ENCODE measurements around the gene CPN1. TPM values are rescaled to one million over a fixed set of nuclear protein-coding genes. Genes with fewer than 3 reads are reported as not detected.

The CPN1 gene
- total RNA-seq, 1 experiment from 2014 or later = not detected

DNA sequence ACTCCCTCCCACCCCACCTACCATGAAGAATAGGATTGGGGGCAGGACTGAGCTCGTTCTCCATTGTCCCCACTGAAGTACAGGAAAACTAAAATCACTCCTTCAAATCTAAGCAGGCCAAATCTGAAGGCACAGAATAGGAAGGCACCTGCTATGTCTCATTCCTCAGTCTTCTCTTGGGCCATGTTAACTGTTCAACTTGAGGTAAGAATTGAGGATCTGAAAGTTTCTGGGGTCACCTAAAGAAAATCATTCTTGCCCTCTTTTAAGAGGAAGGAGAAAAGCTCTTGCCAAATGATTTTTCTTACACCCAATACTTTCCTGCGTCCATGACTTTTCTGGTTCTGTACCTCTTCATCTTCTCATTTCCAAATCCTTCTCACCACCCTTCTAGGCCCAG lies 4.9 kb downstream of the CPN1 start:
- DNase-seq (ENCODE audit: low read depth) = no peak

DNA sequence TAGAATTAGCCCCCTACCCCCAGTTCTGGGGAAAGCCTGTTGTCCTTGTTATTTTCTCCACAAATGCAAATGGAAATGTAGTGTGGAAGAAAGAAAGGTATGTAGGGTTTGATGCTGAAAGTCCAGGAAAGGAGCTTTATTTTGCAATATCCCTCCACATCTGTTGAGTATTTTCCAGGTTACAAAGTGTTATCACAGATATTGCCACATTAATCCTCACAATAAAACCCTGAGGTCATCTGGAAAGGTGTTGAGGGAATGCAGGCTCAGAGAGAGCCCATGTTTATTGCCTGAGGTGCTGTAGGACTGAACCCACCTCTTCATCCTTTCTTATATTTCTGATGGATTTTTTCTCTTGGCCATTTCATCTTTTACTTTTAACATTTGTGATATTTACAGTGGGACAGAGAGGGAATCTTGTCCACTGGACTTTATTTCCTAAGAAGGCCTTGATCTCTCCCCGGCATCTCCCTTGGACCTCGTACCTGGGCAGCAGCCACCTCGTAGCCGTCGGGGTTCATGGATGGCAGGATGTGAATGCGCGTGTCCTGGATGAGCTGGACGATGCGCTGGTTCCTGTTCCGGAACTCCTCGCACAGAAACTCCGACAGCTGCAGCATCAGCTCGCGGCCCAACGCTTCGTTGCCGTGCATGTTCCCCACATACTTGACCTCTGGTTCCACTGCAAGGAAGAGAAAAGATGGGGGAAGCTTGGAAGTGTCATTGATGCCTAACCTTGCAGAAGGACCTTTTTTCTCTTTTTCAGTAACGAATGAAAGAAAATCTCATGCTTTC lies 6.0 kb downstream of the CPN1 start:
- no peak for DNase-seq (ENCODE audit: low read depth)

DNA sequence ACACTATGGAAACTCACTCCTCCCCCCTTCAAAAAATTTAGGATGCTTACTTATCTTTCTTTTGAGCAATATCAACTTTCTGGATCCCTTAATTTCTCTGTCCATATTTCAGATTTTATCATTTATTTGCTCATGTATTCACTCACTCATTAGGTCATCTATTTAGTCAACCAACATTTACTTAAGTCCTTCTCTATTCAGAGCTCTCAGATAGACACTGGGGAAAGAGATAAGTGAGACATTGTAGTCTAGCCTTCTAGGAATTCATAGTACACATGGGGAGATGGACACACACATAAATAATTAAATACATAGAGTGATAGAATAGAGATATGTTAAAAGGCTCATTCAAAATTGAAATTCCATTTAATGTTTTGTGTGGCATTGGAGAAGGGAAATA lies 9.2 kb downstream of the CPN1 start:
- DNase-seq (ENCODE audit: low read depth) = no peak

DNA sequence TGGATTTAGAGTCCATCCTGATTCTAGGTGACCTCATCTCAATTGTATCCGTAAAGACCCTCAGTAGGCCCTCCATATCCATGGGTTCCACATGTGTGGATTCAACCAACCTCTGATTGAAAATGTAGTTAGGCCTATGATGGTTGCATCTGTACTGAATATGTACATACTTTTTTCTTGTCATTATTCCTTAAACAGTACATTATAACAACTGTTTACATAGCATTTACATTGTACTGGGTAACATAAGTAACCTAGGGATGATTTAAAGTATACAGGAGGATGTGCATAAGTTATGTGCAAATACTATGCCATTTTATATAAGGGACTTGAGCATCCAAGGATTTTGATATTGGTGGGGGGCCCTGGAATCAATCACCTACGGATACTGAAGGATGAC lies 10.1 kb downstream of the CPN1 start:
- no peak for DNase-seq (ENCODE audit: low read depth)

DNA sequence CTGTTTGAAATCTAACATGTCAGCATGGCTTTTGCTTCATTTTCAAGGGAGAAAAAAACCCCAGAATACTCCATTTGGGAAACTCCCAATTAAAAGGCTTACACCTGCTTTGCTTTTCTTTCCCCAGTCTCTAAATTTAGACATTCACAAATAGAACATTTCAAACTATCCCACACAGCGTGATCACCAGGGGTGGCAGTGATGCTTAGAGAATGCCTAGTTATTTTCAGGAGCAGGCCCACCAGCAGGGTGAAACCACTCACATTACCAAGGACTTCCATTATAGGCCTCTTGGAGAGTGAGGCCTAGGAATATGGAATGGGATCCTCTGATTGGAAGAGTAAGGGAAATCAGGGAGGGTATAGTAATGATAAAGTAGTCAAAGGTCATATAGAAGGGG lies 14.2 kb downstream of the CPN1 start:
- no peak for DNase-seq (ENCODE audit: low read depth)

DNA sequence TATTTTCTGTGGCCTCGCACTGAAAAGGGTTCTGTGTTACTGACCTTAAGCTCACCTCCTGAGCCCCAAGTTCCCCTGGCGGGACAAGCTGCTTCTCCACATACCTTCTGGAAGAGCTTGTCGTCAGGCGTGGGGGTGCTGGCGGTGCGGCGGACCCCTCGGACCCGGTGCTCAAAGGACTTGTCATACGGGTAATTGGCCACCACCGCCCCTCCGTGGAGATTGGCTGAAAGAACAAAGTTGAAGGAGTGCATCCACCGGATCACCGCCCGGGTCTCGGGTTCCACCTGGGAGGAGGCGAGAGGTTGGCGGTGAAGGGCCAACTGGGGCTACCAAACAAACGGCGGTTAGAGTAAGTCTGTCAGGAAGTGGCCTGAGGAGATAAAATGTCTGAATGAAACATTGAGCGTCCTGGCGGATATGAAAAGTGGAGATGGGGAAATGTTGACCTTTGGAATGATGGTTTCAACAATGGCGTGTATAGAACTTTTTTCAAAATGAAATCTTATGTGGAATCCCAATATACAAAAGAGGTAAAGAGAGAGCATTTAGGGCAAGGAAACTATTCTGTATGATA lies 16.5 kb downstream of the CPN1 start:
- DNase-seq (ENCODE audit: low read depth) = no peak

- DNase-seq (ENCODE audit: low read depth) = no peak
Observed at GRCh38 chr10:100061401-100061800, 20.3 kb downstream of the CPN1 start.

DNA sequence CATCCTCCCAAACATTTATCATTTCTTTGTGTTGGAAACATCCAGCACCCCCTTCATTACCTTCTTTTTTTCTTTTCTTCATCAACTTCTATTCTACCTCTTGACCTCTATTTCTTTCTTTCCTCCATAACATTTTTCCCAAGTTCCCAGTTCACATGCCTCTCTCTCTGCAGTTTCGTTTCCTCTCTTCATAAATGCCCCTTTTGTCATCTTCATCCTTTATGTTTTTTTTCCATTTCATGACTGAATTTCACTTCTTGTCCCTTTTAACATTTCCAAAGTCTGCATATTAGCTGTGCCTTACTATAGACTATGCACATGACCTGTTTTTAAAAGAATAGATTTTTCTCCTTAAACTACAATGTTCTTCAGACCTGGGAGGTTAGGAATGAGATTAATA lies 23.7 kb downstream of the CPN1 start:
- DNase-seq (ENCODE audit: low read depth) = no peak

- DNase-seq (ENCODE audit: low read depth) = no peak
Observed at GRCh38 chr10:100053686-100054460, 27.8 kb downstream of the CPN1 start.

DNA sequence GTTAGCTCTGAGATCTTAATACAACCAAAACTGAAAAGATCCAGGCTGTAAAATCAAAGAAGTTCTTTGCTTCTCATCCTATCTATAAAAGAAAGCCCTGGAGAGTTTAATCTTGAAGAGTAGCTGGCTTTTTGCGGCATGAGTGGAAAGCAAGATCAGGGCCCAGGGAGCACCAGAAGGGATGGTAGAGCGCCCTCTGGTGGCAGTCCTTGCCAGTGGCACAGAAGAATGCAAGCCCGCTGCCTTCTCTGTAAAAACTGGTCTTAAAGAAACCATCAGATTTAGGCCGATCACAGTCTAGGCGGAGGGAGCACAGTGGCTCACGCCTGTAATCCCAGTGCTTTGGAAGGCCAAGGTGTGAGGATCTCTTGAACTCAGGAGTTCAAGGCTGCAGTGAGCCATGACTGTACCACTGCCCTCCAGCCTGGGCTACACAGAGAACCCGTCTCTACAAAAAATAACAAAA lies 35.6 kb downstream of the CPN1 start:
- DNase-seq (ENCODE audit: low read depth) = peak; percentile 81

- no peak for DNase-seq (ENCODE audit: low read depth)
Observed at GRCh38 chr10:100045592-100045991, 36.1 kb downstream of the CPN1 start.

- DNase-seq (ENCODE audit: low read depth) = peak; percentile 63
Observed at GRCh38 chr10:100043796-100044195, 37.9 kb downstream of the CPN1 start.

GRCh38 chr10:100043344-100043743 lies 38.3 kb downstream of the CPN1 start:
- peak; percentile 74 for DNase-seq (ENCODE audit: low read depth)

DNA sequence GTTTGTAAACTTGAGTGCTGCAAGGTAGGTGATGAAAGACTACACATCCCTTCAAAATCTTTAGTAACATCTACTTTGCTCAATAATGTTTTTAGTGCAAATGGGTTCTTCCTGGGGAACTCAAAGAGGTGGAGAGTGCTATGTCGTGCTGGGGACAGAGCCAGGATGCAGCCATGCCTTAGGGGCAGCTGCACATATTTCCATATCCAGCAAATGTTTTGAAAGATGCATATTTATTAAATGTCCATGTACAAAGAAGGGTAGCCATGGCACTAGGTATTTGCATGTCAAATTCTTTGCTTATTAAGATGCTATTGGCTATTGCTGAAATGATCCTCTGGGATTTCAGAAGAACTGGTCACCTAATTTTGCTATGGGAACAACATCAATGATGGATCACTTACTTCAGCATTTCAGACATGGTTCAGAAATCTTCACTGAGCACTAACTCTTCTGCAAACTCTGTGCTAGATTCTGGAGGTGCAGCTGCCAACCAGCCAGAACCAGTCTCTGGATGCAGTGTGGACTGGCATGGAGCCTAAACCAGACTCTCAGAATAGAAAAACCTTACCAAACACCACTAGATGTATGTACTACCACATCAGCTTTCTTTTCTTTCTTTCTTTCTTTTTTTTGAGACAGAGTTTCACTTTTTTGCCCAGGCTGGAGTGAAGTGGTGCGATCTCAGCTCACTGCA lies 40.2 kb downstream of the CPN1 start:
- no peak for DNase-seq (ENCODE audit: low read depth)

- peak; percentile 10 for DNase-seq (ENCODE audit: low read depth)
Observed at GRCh38 chr10:100038561-100039071, 43.1 kb downstream of the CPN1 start.

- peak; percentile 7 for DNase-seq (ENCODE audit: low read depth)
Observed at GRCh38 chr10:100037758-100038315, 43.8 kb downstream of the CPN1 start.

- no peak for DNase-seq (ENCODE audit: low read depth)
Observed at GRCh38 chr10:100036850-100037249, 44.8 kb downstream of the CPN1 start.

DNA sequence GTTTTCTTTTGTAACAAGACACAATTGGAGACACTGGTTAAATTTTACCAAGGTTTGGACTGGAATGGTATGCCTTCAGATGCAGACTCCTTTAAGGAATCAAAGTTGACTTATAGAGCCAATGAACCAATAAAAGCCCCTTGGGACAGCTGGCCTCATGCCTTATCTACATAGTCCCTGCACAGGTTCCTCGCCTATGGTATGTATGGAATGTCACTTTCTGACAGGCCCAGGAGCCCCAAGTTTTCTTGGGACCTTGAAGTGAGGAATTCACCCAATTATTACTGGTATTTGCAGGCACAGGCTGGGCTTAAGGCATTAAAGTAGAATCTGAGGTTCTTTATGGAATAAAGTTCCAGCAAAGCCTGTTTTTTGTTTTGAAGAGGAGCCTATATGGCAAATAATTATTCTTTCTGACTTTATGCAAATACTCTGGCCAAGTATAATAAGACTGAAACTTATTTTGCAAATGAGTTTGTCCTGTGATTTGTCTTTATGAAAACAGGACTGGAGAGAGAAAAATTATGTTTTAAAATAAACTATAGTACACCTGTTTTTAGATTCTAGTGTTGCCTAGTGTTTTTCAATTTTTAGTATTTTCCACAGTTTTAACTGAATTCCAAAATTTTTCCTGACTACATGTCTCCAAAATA lies 47.8 kb downstream of the CPN1 start:
- no peak for DNase-seq (ENCODE audit: low read depth)

DNA sequence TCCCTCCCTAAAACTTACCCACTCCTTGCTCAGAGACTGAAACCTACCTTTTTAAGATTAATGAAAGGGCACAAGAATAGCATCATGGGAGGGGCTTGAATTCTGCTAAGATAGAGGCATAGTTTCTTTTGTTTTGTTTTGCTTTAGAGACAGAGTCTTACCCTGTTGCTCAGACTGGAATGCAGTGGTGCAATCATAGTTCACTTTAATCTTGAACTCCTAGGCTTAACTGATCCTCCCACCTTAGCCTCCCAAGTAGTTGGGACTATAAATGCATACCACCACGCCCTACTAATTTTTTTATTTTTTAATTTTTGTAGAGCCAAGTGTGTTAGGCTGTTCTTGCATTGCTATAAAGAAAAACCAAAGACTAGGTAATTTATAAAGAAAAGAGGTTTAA lies 54.3 kb downstream of the CPN1 start:
- DNase-seq (ENCODE audit: low read depth) = no peak

DNA sequence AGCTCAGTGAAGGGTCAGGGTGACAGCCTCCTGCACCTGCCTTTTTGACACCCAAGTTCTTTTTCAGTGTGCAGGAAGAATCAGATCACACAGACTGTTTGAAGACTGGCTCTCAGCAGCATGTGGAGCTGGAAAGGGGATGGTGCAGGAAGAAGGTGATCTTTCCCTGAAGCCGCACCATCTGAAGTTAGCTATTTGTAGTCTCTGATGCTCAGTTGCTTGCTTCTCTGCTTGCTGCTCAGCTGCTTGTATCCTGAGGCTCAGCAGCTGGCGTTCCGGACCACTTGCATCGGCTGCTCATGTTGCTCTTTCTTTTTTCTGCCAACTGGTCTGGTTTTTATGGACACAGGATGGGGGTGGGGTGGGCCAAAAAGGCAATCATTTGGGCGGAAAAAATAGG lies 56.1 kb downstream of the CPN1 start:
- no peak for DNase-seq (ENCODE audit: low read depth)

- no peak for DNase-seq (ENCODE audit: low read depth)
Observed at GRCh38 chr10:100024748-100025147, 56.9 kb downstream of the CPN1 start.
